Measurements from ENCODE around the gene LPIN1. TPM values are rescaled to one million over a fixed set of nuclear protein-coding genes. Genes with fewer than 3 reads are reported as not detected.
A peak's percentile ranks its signal among the peaks of the same experiment; 100 is the strongest.

Gene LPIN1
- total and polyA plus RNA-seq, 2 of the 13 experiments (the other 11 are each of a cell fraction or from before 2014, with no cell fraction given): 9.7 to 19.4 TPM

DNA sequence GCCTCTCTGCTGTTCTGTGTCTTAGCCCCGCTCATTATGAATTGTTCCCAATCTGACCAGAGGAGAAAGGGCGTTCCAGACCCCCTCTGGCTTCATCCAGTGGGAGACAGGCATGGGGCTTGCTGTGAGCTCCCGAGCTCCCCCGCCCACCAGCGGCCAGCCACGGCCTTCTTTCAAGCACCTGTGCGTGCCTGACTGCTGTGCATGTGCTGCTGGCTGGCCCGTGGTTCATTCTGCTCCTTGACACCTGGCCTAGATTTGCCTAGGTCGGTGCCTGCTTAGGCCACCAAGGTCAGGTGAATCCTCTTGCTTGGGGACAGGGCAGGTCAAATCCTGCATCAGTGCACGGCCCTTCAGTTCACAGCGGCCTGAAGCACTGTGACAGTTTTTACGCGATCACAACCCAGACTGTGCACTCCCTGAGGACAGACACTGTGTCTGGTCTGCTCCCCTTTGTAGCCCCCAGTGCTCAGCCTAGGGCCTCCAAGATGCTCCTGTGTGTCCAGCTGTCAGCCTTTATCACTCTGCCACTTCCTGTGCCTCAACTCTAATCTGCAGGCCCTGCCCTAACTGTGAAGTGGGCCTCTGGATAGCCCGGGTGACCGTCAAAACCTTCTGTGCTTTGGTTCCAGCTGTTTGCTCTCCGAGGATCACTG, 3.6 kb upstream of the LPIN1 start (continued):
- no peak for TF ChIP-seq NONO (IDR thresholded peaks at IDR 0.05)
- no peak for TF ChIP-seq NONO (CRISPR knock-in tag; conservative IDR thresholded peaks at IDR 0.05)
- TF ChIP-seq SCMH1 (CRISPR knock-in tag; IDR thresholded peaks at IDR 0.05; ENCODE audit: borderline replicate concordance): no peak
- TF ChIP-seq, protein P1, sequence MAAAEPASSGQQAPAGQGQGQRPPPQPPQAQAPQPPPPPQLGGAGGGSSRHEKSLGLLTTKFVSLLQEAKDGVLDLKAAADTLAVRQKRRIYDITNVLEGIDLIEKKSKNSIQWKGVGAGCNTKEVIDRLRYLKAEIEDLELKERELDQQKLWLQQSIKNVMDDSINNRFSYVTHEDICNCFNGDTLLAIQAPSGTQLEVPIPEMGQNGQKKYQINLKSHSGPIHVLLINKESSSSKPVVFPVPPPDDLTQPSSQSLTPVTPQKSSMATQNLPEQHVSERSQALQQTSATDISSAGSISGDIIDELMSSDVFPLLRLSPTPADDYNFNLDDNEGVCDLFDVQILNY (CRISPR knock-in tag; conservative IDR thresholded peaks at IDR 0.05): no peak
- TF ChIP-seq, protein P2, sequence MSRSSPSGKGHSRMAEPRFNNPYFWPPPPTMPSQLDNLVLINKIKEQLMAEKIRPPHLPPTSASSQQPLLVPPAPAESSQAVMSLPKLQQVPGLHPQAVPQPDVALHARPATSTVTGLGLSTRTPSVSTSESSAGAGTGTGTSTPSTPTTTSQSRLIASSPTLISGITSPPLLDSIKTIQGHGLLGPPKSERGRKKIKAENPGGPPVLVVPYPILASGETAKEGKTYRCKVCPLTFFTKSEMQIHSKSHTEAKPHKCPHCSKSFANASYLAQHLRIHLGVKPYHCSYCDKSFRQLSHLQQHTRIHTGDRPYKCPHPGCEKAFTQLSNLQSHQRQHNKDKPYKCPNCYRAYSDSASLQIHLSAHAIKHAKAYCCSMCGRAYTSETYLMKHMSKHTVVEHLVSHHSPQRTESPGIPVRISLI (CRISPR knock-in tag; IDR thresholded peaks at IDR 0.05; ENCODE audit: borderline replicate concordance): no peak
- no peak for TF ChIP-seq ZNF24 (IDR thresholded peaks at IDR 0.05)
- peak; percentile 53; the same call in 1 of the 2 replicates for TF ChIP-seq RXRB (CRISPR knock-in tag; IDR thresholded peaks at IDR 0.05; ENCODE audit: borderline replicate concordance)
- TF ChIP-seq IKZF4 (CRISPR knock-in tag; IDR thresholded peaks at IDR 0.05; ENCODE audit: borderline replicate concordance, low read depth, not compliant biosample characterization): no peak
- TF ChIP-seq ZBTB3 (CRISPR knock-in tag; IDR thresholded peaks at IDR 0.05; ENCODE audit: borderline replicate concordance, low read depth): no peak
- TF ChIP-seq ZBTB1 (CRISPR knock-in tag; IDR thresholded peaks at IDR 0.05; ENCODE audit: borderline replicate concordance): no peak
- TF ChIP-seq, protein P3, sequence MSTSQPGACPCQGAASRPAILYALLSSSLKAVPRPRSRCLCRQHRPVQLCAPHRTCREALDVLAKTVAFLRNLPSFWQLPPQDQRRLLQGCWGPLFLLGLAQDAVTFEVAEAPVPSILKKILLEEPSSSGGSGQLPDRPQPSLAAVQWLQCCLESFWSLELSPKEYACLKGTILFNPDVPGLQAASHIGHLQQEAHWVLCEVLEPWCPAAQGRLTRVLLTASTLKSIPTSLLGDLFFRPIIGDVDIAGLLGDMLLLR (CRISPR knock-in tag; IDR thresholded peaks at IDR 0.05): no peak; the same call in 1 of the 2 replicates
- TF ChIP-seq ZSCAN21 (CRISPR knock-in tag; IDR thresholded peaks at IDR 0.05; ENCODE audit: borderline replicate concordance): peak; percentile 78
- 0 out of 2 replicates have a peak, but pooled peaks have one; percentile 14 for TF ChIP-seq HOXA3 (CRISPR knock-in tag; IDR thresholded peaks at IDR 0.05)
- no peak for TF ChIP-seq ZSCAN22 (CRISPR knock-in tag; IDR thresholded peaks at IDR 0.05)
- no peak for TF ChIP-seq KDM6A (CRISPR knock-in tag; IDR thresholded peaks at IDR 0.05; ENCODE audit: low read depth)
- TF ChIP-seq REL (CRISPR knock-in tag; conservative IDR thresholded peaks at IDR 0.05): no peak
- no peak for TF ChIP-seq ZNF260 (CRISPR knock-in tag; IDR thresholded peaks at IDR 0.05; ENCODE audit: borderline replicate concordance, low read depth)
- no peak for TF ChIP-seq ZNF468 (CRISPR knock-in tag; IDR thresholded peaks at IDR 0.05)
- no peak; the same call in 1 of the 2 replicates for TF ChIP-seq ZNF761 (CRISPR knock-in tag; conservative IDR thresholded peaks at IDR 0.05)
- no peak for TF ChIP-seq ZSCAN12 (CRISPR knock-in tag; IDR thresholded peaks at IDR 0.05)
- peak; percentile 44; the same call in 1 of the 2 replicates for TF ChIP-seq ZNF607 (CRISPR knock-in tag; IDR thresholded peaks at IDR 0.05; ENCODE audit: borderline replicate concordance)
- TF ChIP-seq ZNF670 (CRISPR knock-in tag; IDR thresholded peaks at IDR 0.05; ENCODE audit: borderline replicate concordance): no peak
- no peak for TF ChIP-seq KLF16 (CRISPR knock-in tag; IDR thresholded peaks at IDR 0.05)
- no peak for TF ChIP-seq FOSL2 (CRISPR knock-in tag; IDR thresholded peaks at IDR 0.05)
- peak; percentile 70; the same call in 1 of the 2 replicates for TF ChIP-seq ZNF768 (CRISPR knock-in tag; IDR thresholded peaks at IDR 0.05)
- no peak for TF ChIP-seq PAF1 (CRISPR knock-in tag; IDR thresholded peaks at IDR 0.05)
- no peak for TF ChIP-seq IKZF1 (IDR thresholded peaks at IDR 0.05)
